MV-4-11 (cell line): ENCODE data around the gene CKS1B.
A peak's percentile ranks its signal among the peaks of the same experiment; 100 is the strongest.

Experiments used
- DNase-seq: peaks from one replicate; lab custom pipeline; 2025; lab: John Stamatoyannopoulos, UW

Gene CKS1B

GRCh38 chr1:154974102-154974807 is at the start of gene CKS1B:
TSS of gene CKS1B (plus strand) at chr1:154974681. CDS start at chr1:154974746, 65 bp downstream.
- DNase-seq: peak; percentile 100

GRCh38 chr1:154925335-154926170 is 48.9 kb upstream of the CKS1B start:
- peak; percentile 25 for DNase-seq

DNA sequence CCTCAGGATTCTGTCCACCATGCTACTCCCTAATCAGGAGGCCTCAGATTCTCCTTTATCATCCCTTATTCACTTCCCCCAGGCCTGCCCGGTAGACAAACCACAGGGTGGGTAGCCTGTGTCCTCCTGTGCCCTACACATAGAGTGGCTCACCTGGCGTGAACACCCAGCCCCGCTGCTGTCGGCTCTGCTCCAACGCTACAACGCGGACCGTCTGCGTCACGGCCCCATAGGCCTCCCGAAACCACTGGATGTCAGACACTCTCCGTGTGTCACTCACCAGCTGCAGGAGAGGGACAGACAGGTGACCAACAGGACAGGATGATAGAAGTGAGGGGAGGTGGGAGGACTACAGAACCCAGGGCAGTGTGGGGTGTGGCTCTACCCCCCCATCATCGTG is 48.3 kb upstream of the CKS1B start:
- DNase-seq: no peak

DNA sequence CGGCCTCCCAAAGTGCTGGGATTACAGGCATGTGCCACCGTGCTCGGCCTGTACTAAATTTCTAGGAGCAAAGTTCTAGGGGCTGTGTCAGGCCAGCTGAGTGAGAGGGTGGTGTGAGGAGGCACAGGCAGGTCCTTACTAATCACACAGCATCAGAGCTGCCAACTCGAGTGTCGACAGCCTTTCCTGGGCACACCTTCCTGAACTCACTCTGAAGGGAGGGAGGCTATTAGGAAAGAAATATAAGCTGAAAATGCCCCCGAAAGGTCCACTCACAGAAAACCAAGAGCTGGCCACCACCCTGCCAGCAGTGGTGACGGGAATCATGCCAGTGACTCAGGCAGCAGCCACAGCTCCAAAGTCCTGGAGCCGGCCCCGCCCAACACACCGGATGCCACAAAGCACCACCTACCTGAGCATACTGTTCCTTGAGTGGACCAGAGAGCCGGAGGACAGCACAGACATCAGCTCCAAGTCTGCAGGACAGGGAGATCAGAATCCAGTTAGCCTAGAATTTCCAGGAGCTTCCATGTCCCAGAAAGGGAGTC is 42.5 kb upstream of the CKS1B start:
- no peak for DNase-seq

DNA sequence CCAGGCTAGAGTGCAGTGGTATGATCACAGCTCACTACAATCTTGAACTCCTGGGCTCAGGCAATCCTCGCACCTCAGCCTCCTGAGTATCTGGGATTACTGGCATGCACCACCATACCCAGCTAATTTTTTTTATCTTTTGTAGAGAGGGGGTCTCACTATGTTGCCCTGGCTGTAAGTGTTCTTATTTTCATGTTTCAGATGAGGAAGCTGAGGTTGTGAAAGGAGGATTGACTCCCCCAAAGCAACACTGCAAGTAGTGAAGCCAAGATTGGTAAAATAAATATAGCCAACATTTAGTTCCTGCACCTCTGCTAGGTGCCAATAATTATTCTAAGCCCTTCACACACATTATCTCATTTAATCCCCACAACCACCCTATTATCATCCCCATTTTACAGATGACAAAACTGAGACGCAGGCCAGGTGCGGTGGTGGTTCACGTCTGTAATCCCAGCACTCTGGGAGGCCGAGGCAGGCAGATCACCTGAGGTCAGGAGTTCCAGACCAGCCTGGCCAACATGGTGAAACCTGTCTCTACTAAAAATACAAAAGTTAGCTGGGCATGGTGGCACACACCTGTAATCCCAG is 40.0 kb upstream of the CKS1B start:
- DNase-seq: no peak

DNA sequence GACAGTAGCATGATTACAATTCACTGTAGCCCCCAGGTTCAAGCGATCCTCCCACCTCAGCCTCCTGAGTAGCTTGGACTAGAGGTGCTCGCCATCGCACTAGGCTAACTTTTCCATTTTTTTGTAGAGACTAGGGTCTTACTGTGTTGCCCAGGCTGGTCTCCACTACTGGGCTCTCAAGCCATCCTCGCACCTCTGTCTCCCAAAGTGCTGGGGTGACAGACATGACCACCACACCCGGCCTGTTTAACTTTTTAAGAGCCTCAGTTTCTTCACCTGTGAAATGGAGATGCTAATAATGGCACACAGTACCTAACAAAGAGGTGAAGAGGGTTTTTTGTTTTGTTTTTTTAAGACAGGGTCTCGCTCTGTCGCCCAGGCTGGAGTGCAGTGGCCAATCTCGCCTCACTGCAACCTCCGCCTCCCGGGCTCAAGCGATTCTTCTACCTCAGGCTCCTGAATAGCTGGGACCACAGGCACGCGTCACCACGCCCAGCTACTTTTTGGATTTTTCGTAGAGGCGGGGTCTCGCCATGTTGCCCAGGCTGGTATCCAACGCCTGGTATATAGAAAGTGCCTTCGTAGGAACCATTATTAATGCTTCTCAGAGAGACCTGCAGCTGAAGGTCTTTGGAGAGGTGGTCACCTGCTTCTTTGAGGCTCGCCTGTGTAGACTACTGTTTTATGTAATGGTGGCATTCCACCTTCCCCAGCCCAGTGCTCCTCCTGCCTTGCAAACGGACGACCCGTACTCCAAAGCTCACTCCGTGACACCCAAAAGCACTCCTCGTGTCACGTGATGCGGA is 38.5 kb upstream of the CKS1B start:
- DNase-seq: no peak

DNA sequence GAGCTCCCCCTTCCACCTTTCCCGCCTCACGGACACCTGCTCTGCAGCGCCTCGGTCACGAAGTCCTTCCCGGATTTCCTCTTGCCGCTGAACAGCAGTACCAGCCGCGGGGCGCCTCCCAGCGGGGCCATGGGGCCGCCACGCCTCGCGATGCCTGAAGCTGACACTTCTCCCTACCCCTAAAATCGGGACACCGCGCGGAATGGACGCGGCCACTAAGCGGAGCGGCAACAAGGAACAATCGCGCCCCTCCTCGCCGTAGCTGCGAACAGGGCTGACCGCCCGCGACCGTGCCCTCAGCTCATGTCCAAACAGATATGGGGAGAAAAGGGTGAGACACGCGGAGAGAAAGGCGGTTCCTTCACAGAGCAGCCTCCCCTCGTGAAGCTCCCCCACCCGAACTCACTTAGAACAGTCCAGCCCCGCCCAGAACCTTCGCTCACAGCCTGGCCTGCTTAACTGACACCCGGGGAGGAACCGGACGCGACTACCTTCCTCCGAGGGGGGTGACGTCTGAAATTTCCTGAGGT is 37.9 kb upstream of the CKS1B start, which contains the start of gene PMVK:
TSS of gene PMVK (minus strand) at position 165 of the 530 bp plus-strand sequence. CDS start at position 131, 34 bp downstream.
- peak; percentile 93 for DNase-seq

- DNase-seq: peak; percentile 85
Measured at GRCh38 chr1:154937085-154937987, 37.1 kb upstream of the CKS1B start.

- DNase-seq: no peak
Measured at GRCh38 chr1:154937988-154938386, 36.5 kb upstream of the CKS1B start.

DNA sequence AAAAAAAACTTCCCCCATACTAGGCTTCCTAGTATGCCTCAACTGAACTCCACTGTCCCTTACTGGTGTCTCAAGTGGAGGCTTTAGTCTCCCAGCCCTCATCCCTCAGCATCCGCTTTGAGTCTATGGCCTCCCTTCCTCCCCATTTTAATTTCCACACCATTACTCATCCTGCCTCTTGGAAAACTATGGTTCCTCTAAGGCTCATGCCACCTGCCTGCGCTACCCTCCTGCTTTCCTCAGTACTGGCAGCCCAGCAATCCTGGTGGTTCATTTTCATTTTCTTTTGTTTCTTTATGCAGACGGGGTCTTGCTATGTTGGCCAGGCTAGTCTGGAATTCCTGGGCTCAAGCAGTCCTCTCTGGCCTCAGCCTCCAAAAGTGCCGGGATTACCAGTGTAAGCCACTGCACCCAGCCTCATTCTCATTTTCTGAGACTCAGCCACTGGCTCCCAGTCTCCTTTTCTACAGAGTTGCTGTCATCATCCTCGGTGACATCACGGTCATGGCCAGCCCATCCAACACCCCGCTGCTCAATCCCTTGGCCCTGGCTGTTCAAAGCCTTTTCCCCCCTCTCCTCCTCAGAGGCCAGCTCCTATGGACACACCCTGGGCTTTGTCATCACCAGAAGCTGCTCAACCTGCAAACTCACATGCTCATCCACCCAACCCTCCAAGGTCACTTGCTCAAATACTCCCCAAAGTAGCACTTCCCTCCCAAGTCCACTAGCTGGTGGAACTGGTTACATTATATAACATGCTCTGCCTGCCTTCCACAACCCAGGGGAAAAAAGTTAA is 35.7 kb upstream of the CKS1B start:
- peak; percentile 9 for DNase-seq

DNA sequence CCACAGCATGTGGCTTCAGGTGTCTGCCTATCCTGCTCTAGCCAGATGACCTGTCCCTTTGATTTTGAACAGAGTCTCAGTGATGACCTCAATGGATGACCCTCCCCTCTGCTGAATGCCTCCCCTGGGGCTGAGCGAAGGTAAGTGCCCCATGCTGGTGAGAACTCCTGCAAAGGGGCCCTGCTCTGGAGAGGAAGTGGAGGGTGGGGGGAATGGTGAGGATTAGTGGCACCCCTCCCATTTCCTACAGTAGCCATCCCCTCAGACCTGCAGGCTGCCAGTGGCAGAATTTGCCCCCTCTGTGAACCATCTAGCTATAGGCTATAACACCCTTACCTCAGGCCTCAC is 34.3 kb upstream of the CKS1B start:
- no peak for DNase-seq

GRCh38 chr1:154940651-154941194 is 33.8 kb upstream of the CKS1B start:
- no peak for DNase-seq

GRCh38 chr1:154941333-154942013 is 33.0 kb upstream of the CKS1B start:
- no peak for DNase-seq

GRCh38 chr1:154943649-154944400 is 30.7 kb upstream of the CKS1B start:
- DNase-seq: peak; percentile 74

- no peak for DNase-seq
Measured at GRCh38 chr1:154944401-154945159, 29.9 kb upstream of the CKS1B start.

- no peak for DNase-seq
Measured at GRCh38 chr1:154945160-154945961, 29.1 kb upstream of the CKS1B start.
